ENCODE results near the gene NRXN3. TPM values are rescaled to one million over a fixed set of nuclear protein-coding genes. Genes with fewer than 3 reads are reported as not detected.
"Not testable (repeated sequence)": the region's sequence is repeated elsewhere in the genome, so short reads cannot be mapped to it uniquely, and the experiment has no call there.

The NRXN3 gene
- total RNA-seq, 1 donor from 2014 or later = not detected

DNA sequence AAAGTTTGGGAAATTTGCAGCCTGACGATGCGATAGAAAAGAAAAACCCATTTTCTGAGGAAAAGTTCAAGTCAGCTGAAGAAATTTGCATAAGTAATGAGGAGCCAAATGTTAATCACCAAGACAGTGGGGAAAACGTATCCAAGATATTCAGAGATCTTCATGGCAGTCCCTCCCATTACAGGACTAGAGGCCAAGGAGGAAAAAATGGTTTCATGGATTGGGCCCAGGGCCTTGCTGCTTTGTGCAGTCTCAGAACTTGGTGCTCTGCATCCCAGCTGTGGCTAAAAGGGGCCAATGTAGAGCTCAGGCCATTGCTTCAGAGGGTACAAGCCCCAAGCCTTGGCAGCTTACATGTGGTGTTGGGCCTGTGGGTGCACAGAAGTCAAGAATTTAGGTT lies 403.6 kb downstream of the NRXN3 start:
- intact Hi-C loops (cut with micrococcal nuclease) = not testable (repeated sequence)

DNA sequence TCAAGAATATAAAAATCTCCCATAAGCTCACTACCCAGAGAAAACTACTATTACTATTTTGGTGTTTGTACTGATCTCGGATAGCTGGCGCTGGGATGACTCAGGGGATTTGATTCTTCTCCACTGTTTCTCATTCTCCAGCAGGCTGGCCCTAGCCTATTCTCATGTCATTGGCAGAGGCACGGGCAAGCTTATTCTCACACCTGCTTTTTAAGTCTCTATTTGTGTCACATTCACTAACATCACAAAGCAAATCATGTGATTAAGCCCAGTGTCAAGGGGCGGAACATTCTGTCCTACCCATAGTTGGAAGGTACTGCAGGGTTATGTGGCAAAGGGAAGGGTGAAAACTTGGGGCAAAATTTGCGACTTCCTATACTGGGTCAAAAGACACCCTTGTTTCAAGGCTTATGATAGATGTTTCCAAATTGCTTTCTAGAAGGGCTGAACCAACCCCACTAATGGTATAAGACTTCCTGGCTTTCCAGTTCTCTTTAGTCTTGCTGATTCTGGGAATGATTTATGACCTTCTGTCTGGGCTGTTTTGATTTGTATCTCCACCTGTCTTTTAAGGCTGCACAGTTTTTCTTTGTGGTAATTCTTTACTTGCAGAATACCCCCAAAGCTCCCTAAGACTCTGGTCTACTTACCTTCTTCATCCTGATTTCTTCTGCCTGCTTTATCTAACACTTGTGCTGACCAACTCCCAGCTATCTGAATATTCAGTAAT lies 406.4 kb downstream of the NRXN3 start:
- intact Hi-C loops (cut with micrococcal nuclease) = no loop called here

GRCh38 chr14:78581229-78581628 lies 411.1 kb downstream of the NRXN3 start:
- intact Hi-C loops (cut with micrococcal nuclease) = no loop called here

- intact Hi-C loops (cut with micrococcal nuclease) = no loop called here
These were observed 416.5 kb downstream of the NRXN3 start for GRCh38 chr14:78586681-78587080.

DNA sequence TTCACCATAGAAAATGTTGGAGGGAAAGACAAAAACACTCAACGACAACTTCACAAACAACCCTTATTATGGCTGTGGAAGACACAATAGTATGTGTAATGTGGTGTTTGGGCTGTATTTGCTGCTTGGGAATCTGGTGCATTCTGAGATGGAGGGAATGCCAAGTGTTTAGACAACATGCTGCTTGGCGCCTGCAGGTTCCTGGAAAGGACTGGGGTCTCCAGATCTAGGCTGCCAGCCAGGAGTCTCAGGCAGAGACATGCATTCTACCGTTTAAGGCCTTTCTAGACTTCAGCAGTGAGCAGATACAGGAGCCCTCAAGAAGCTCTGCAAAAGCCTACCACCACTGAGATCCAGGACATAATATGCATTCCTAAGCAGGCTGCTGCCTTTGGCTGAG lies 418.7 kb downstream of the NRXN3 start:
- intact Hi-C loops (cut with micrococcal nuclease) = no loop called here

- intact Hi-C loops (cut with micrococcal nuclease) = no loop called here
These were observed 422.5 kb downstream of the NRXN3 start for GRCh38 chr14:78592616-78593219.

DNA sequence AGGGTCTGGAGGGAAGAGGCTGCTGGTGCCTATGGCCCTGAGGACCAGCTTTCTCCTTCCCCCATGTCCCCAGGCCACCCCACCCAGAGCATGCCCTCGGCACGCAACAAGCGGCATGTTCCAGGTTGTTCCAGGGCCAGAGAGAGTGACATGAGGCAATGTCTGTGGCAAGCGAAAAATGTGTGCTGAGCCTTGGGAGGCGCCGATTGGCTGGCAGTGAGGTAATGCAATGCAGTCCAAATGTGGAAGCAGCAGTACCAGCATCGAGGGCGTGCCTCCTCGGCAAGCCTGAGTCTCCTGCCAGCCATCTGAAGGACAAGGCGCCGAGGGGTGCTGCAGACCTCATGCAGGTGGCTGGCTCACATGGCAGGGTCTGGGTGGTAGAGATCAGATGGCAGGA lies 423.8 kb downstream of the NRXN3 start:
- intact Hi-C loops (cut with micrococcal nuclease) = no loop called here

GRCh38 chr14:78595797-78596196 lies 425.6 kb downstream of the NRXN3 start:
- intact Hi-C loops (cut with micrococcal nuclease) = no loop called here

GRCh38 chr14:78598046-78598920 lies 428.1 kb downstream of the NRXN3 start:
- intact Hi-C loops (cut with micrococcal nuclease) = loop anchor here (1.0 to 2.0 kb wide), 3 partner anchors 150 to 1445 kb away; no protein-coding TSS in a partner anchor

DNA sequence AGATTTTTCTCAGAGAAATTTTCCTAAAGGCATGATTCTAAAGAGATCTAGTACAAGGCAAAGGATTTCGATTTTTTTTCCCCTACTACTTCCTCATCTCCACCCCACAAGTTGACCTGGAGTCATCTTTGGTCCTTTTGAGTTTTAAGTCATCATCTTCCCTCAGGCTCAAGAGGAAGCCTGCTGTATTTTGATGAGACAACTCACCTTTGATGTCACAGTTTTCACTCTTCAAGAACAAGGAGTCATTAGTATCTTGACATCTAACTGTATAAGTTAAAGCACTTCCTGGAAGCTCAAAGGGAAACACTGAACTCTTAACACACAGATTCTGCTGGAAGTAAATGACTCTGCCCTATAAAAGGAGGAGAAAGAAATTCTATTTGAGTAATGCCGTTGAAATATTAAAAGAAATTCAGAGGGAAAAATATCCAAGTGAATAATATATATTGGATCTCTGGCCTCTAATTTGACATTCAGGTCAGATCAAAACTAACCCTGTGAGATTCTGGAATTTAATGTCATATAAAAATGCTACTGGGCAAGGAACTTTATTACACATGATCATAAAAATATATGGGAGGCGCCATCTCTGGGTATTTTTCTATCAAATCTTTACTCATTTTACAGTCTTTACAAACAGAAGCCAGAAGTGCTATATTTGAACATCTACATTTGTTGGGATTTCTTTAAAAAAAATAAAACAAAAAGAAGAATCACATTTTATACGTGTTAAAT lies 435.0 kb downstream of the NRXN3 start:
- intact Hi-C loops (cut with micrococcal nuclease) = no loop called here

DNA sequence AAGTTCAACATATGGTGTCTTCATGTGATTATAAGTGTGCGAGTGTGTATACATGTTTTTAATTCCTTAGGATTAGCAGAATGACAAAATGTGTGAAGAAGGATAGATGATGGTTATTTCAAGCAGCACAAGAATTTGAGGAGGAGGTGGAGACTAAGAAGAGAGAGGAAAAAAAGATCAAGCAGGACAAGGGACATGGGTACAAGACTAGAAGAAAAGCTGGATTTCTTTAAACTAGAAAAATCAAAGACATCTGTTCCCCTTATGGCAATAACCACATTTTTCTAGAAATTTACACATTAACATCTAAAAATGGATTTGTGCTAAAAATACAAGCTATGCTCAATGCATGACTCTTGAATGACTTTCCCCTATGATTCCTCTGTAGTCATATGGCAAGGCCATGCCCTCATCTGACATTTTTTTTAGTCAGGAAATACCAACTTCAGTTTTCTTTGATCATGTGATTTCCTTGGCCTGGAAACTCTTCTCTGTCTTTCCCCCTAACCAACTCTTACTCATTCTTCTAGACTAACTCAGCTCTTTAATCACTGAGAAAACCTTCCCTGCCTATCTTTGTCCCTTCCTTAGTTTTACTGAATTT lies 435.8 kb downstream of the NRXN3 start:
- intact Hi-C loops (cut with micrococcal nuclease) = no loop called here

- intact Hi-C loops (cut with micrococcal nuclease) = no loop called here
These were observed 439.0 kb downstream of the NRXN3 start for GRCh38 chr14:78608998-78609787.

- intact Hi-C loops (cut with micrococcal nuclease) = no loop called here
These were observed 440.8 kb downstream of the NRXN3 start for GRCh38 chr14:78610994-78611393.

DNA sequence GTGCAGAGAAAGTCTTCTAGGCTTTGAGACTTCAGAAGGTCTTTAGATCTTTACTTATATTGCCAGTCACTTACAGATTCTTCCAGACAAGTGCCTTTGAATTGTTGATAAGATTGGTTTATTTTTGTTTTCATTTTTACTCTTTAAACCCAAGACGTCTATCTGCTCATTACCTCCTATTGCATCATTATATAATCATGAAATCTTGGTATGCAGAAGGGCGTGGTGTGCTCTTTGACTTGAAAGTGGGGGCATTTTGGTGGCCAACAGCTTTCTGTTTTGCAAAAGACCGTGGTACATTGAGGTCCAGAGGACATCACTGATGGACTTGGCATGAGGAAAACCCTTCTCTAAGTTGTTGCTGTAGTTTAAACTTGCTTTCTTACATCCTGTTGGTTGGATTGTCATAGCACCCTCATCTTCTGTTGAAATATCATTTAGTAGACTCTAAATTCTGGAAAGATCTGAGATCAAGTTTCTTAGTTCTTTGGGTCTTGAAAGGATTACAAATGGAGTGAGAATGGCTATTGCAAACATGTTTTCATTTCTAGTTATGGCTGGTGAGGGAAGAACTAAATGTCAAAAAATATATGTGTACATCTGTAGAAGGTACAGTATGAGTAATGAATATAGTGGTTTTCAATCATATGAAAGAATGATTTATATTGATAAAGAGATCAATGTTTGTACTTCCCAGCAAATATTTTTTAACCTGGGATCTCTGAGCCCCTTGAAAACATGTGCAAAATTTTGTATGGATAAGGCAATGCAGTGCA lies 441.8 kb downstream of the NRXN3 start:
- intact Hi-C loops (cut with micrococcal nuclease) = no loop called here

- intact Hi-C loops (cut with micrococcal nuclease) = no loop called here
These were observed 442.5 kb downstream of the NRXN3 start for GRCh38 chr14:78612666-78613065.

GRCh38 chr14:78614593-78614992 lies 444.4 kb downstream of the NRXN3 start:
- intact Hi-C loops (cut with micrococcal nuclease) = no loop called here

GRCh38 chr14:78617735-78618134 lies 447.6 kb downstream of the NRXN3 start:
- intact Hi-C loops (cut with micrococcal nuclease) = no loop called here

GRCh38 chr14:78618368-78618767 lies 448.2 kb downstream of the NRXN3 start:
- intact Hi-C loops (cut with micrococcal nuclease) = no loop called here

- intact Hi-C loops (cut with micrococcal nuclease) = no loop called here
These were observed 456.9 kb downstream of the NRXN3 start for GRCh38 chr14:78627114-78627513.

All from T-helper 1 cell treated with Interleukin-12 subunit alpha and Interleukin-12 subunit beta and Interleukin-4 antibody, amounts not matched to agents 30 ng/mL and 1 ng/mL, for 36 hours (primary cell).